Measurements from ENCODE around the gene JAZF1. TPM values are rescaled to one million over a fixed set of nuclear protein-coding genes. Genes with fewer than 3 reads are reported as not detected.
A peak's percentile ranks its signal among the peaks of the same experiment; 100 is the strongest.

JAZF1 gene
- total and polyA plus RNA-seq, 4 experiments from 2014 or later = 3.7 to 8.3 (median 4.7) TPM

- peaks cover 8% of the 10 kb centered on the region for H3K4me1 ChIP-seq (ENCODE audit: insufficient read depth, low read length)
- ChIA-PET POLR2A (ENCODE audit: partially characterized antibody) (no interaction called here), CTCF (ENCODE audit: partially characterized antibody) (interaction anchor here (1.1 kb wide), 1 partner anchor 10 kb away, joined by 3 read pairs; no protein-coding TSS in a partner anchor)
- H3K9me3 ChIP-seq (ENCODE audit: control insufficient read depth in 1 of 2, low read length in 2 of 2) = no peaks in the 10 kb centered on the region
- H3K36me3 Mint-ChIP-seq = peaks cover 7 to 39% of the 10 kb centered on the region in 2 donors
- H3K4me1 Mint-ChIP-seq = peaks cover 14 to 19% (median 15%) of the 10 kb centered on the region in 4 donors
- intact Hi-C loops (cut with micrococcal nuclease) = no loop called here
- H3K27ac ChIP-seq (ENCODE audit: low read depth, low read length) = no peak overlapping the region
- peak overlapping the region in 3 of 7 donors; percentile 3 to 54 (median 12) for H3K27ac Mint-ChIP-seq
- no peaks in the 10 kb centered on the region for H3K36me3 ChIP-seq (ENCODE audit: insufficient read depth, low read length)
- no peaks in the 10 kb centered on the region for H3K9me3 Mint-ChIP-seq
- H3K4me3 ChIP-seq (ENCODE audit: low read length in 2 of 2) = no peak overlapping the region
- H3K27me3 ChIP-seq (ENCODE audit: insufficient read depth, low read length) = no peaks in the 10 kb centered on the region
- DNase-seq = no peak
- H3K27me3 Mint-ChIP-seq = no peaks in the 10 kb centered on the region
- no peak overlapping the region for H3K4me3 Mint-ChIP-seq
Measured at GRCh38 chr7:27835376-27835775, 345.2 kb downstream of the JAZF1 start.

- H3K4me1 Mint-ChIP-seq = peaks cover 3 to 10% (median 8%) of the 10 kb centered on the region in 4 donors
- CTCF ChIA-PET (ENCODE audit: partially characterized antibody) = interaction anchor here (1.1 kb wide), 1 partner anchor 9 kb away, joined by 3 read pairs; no protein-coding TSS in a partner anchor
- DNase-seq = no peak
- no peak overlapping the region for H3K27ac ChIP-seq (ENCODE audit: low read depth, low read length)
- H3K27me3 Mint-ChIP-seq = no peaks in the 10 kb centered on the region
- no peaks in the 10 kb centered on the region for H3K27me3 ChIP-seq (ENCODE audit: insufficient read depth, low read length)
- no peaks in the 10 kb centered on the region for H3K9me3 Mint-ChIP-seq
- H3K36me3 ChIP-seq (ENCODE audit: insufficient read depth, low read length) = no peaks in the 10 kb centered on the region
- intact Hi-C loops (cut with micrococcal nuclease) = no loop called here
- no peak overlapping the region for H3K4me3 Mint-ChIP-seq
- H3K36me3 Mint-ChIP-seq = peaks cover 7 to 43% of the 10 kb centered on the region in 2 donors
- H3K27ac Mint-ChIP-seq = peak overlapping the region in 3 of 7 donors; percentile 22 to 62 (median 36)
- POLR2A ChIA-PET (ENCODE audit: partially characterized antibody) = interaction anchor here (1.0 kb wide), 1 partner anchor 13 kb away, joined by 3 read pairs; no protein-coding TSS in a partner anchor
- no peak overlapping the region for H3K4me3 ChIP-seq (ENCODE audit: low read length in 2 of 2)
- H3K9me3 ChIP-seq (ENCODE audit: control insufficient read depth in 1 of 2, low read length in 2 of 2) = no peaks in the 10 kb centered on the region
- no peaks in the 10 kb centered on the region for H3K4me1 ChIP-seq (ENCODE audit: insufficient read depth, low read length)
Measured at GRCh38 chr7:27834179-27834921, 346.2 kb downstream of the JAZF1 start.

DNA sequence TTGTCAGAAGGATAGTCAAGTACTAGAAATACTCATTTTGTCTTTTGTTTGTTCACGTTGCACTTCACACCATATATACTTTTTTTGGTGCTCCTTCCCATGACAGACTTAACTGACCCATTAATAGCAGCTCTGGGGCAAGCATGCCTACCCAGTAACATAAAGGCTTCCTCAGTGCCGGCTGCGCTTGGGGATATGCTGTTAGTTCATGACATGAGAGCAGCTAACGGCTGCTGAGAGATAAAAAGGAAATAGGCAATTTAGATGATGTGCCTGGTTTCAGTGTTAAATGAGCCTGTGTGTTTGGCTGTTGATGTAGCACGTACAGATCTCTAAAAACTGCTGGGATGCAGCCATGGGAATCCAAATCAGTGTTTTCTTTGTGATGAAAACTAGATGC, 354.2 kb downstream of the JAZF1 start:
- Mint-ChIP-seq H3K4me3 (no peak overlapping the region), H3K27me3 (no peaks in the 10 kb centered on the region), H3K36me3 (peaks cover 31 to 69% of the 10 kb centered on the region in 2 donors), H3K27ac (peak overlapping the region in 1 of 7 donors; percentile 7), H3K4me1 (peaks cover 0 to 3% (median 2%) of the 10 kb centered on the region in 4 donors), H3K9me3 (no peaks in the 10 kb centered on the region)
- H3K4me1 ChIP-seq (ENCODE audit: insufficient read depth, low read length) = no peaks in the 10 kb centered on the region
- POLR2A ChIA-PET (ENCODE audit: partially characterized antibody) = interaction anchor here (1.4 kb wide), 1 partner anchor 14 kb away, joined by 3 read pairs; no protein-coding TSS in a partner anchor
- no peaks in the 10 kb centered on the region for H3K27me3 ChIP-seq (ENCODE audit: insufficient read depth, low read length)
- CTCF ChIA-PET (ENCODE audit: partially characterized antibody) = interaction anchor here (1.1 kb wide), 1 partner anchor 9 kb away, joined by 3 read pairs; no protein-coding TSS in a partner anchor
- no peak for DNase-seq
- intact Hi-C loops (cut with micrococcal nuclease) = no loop called here
- H3K9me3 ChIP-seq (ENCODE audit: control insufficient read depth in 1 of 2, low read length in 2 of 2) = no peaks in the 10 kb centered on the region
- no peak overlapping the region for H3K27ac ChIP-seq (ENCODE audit: low read depth, low read length)
- H3K36me3 ChIP-seq (ENCODE audit: insufficient read depth, low read length) = peaks cover 14% of the 10 kb centered on the region
- H3K4me3 ChIP-seq (ENCODE audit: low read length in 2 of 2) = no peak overlapping the region

- no peak overlapping the region for H3K4me3 ChIP-seq (ENCODE audit: low read length in 2 of 2)
- Mint-ChIP-seq H3K4me1 (peaks cover 0 to 3% (median 2%) of the 10 kb centered on the region in 4 donors), H3K9me3 (no peaks in the 10 kb centered on the region), H3K36me3 (peaks cover 29 to 65% of the 10 kb centered on the region in 2 donors), H3K27ac (peak overlapping the region in 1 of 7 donors; percentile 47), H3K4me3 (no peak overlapping the region), H3K27me3 (no peaks in the 10 kb centered on the region)
- DNase-seq = no peak
- no peaks in the 10 kb centered on the region for H3K4me1 ChIP-seq (ENCODE audit: insufficient read depth, low read length)
- H3K9me3 ChIP-seq (ENCODE audit: control insufficient read depth in 1 of 2, low read length in 2 of 2) = no peaks in the 10 kb centered on the region
- intact Hi-C loops (cut with micrococcal nuclease) = no loop called here
- no peak overlapping the region for H3K27ac ChIP-seq (ENCODE audit: low read depth, low read length)
- peaks cover 14% of the 10 kb centered on the region for H3K36me3 ChIP-seq (ENCODE audit: insufficient read depth, low read length)
- ChIA-PET POLR2A (ENCODE audit: partially characterized antibody) (interaction anchor here (1.4 kb wide), 1 partner anchor 14 kb away, joined by 3 read pairs; no protein-coding TSS in a partner anchor), CTCF (ENCODE audit: partially characterized antibody) (interaction anchor here (1.1 kb wide), 1 partner anchor 9 kb away, joined by 3 read pairs; no protein-coding TSS in a partner anchor)
- H3K27me3 ChIP-seq (ENCODE audit: insufficient read depth, low read length) = no peaks in the 10 kb centered on the region
Measured at GRCh38 chr7:27825891-27826290, 354.7 kb downstream of the JAZF1 start.

DNA sequence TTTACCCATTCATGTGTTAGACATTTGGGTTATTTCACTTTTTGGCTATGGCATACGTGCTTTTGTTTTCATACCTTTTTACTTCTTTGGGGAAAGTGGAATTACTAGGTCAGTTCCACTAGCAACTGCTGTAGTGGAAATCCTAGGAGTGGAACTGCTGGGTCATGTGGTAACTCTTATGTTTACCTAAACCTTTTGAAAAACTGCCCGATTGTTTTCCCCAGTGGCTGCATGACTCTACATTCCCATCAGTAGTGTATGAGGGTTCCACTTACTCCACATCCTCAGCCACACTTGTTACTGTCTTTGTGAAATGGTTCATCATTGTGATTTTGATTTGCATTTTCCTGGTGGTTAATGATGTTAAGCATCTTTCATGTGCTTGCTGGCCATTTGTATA, 358.4 kb downstream of the JAZF1 start:
- Mint-ChIP-seq H3K36me3 (peaks cover 27 to 57% of the 10 kb centered on the region in 2 donors), H3K9me3 (no peaks in the 10 kb centered on the region), H3K4me1 (peaks cover 0 to 4% (median under 1%) of the 10 kb centered on the region in 4 donors), H3K27ac (no peak overlapping the region), H3K4me3 (no peak overlapping the region), H3K27me3 (no peaks in the 10 kb centered on the region)
- DNase-seq = no peak
- Histone ChIP-seq H3K9me3 (ENCODE audit: control insufficient read depth in 1 of 2, low read length in 2 of 2) (no peaks in the 10 kb centered on the region), H3K36me3 (ENCODE audit: insufficient read depth, low read length) (peaks cover 24% of the 10 kb centered on the region), H3K4me1 (ENCODE audit: insufficient read depth, low read length) (no peaks in the 10 kb centered on the region), H3K4me3 (ENCODE audit: low read length in 2 of 2) (no peak overlapping the region), H3K27ac (ENCODE audit: low read depth, low read length) (no peak overlapping the region), H3K27me3 (ENCODE audit: insufficient read depth, low read length) (no peaks in the 10 kb centered on the region)
- ChIA-PET CTCF (ENCODE audit: partially characterized antibody) (no interaction called here), POLR2A (ENCODE audit: partially characterized antibody) (interaction anchor here (1.6 kb wide), 1 partner anchor 12 kb away, joined by 3 read pairs; no protein-coding TSS in a partner anchor)
- intact Hi-C loops (cut with micrococcal nuclease) = no loop called here

- no peak for DNase-seq
- Mint-ChIP-seq H3K4me3 (no peak overlapping the region), H3K27me3 (no peaks in the 10 kb centered on the region), H3K4me1 (peaks cover 5 to 24% (median 10%) of the 10 kb centered on the region in 4 donors), H3K9me3 (no peaks in the 10 kb centered on the region), H3K36me3 (peaks cover 28 to 56% of the 10 kb centered on the region in 2 donors), H3K27ac (no peak overlapping the region)
- ChIA-PET CTCF (ENCODE audit: partially characterized antibody) (interaction anchor here (0.8 kb wide), 1 partner anchor 207 kb away, joined by 3 read pairs; no protein-coding TSS in a partner anchor), POLR2A (ENCODE audit: partially characterized antibody) (no interaction called here)
- intact Hi-C loops (cut with micrococcal nuclease) = loop anchor here (10.0 kb wide), 1 partner anchor 212 kb away; no protein-coding TSS in a partner anchor
- Histone ChIP-seq H3K27ac (ENCODE audit: low read depth, low read length) (no peak overlapping the region), H3K4me1 (ENCODE audit: insufficient read depth, low read length) (no peaks in the 10 kb centered on the region), H3K27me3 (ENCODE audit: insufficient read depth, low read length) (no peaks in the 10 kb centered on the region), H3K36me3 (ENCODE audit: insufficient read depth, low read length) (peaks cover 5% of the 10 kb centered on the region), H3K9me3 (ENCODE audit: control insufficient read depth in 1 of 2, low read length in 2 of 2) (no peaks in the 10 kb centered on the region), H3K4me3 (ENCODE audit: low read length in 2 of 2) (no peak overlapping the region)
Measured at GRCh38 chr7:27812706-27813105, 367.9 kb downstream of the JAZF1 start.

DNA sequence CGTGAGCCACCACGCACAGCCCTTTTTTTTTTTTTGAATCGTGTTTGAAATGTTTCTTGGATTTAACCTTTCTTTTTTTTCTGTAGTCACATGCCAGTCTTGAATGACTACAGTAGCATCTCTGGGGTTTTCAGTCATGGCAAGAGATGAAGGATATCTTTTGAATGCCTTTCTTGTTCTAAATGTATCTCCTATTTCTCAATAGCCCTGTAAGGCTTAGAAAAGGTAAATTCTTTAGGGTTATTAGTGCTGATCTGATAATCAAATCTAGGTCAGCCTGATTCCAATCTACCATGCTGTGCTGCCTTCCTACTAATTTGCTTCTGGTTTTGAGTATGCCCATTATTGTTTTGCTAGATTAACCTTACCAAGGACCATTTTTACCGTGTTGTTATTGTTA, 370.4 kb downstream of the JAZF1 start:
- H3K4me3 ChIP-seq (ENCODE audit: low read length in 2 of 2) = no peak overlapping the region
- DNase-seq = no peak
- no peak overlapping the region for H3K27ac ChIP-seq (ENCODE audit: low read depth, low read length)
- no peaks in the 10 kb centered on the region for H3K27me3 ChIP-seq (ENCODE audit: insufficient read depth, low read length)
- Mint-ChIP-seq H3K4me1 (peaks cover 5 to 28% (median 14%) of the 10 kb centered on the region in 4 donors), H3K4me3 (no peak overlapping the region), H3K27ac (no peak overlapping the region), H3K27me3 (no peaks in the 10 kb centered on the region), H3K36me3 (peaks cover 25 to 47% of the 10 kb centered on the region in 2 donors), H3K9me3 (no peaks in the 10 kb centered on the region)
- no peaks in the 10 kb centered on the region for H3K9me3 ChIP-seq (ENCODE audit: control insufficient read depth in 1 of 2, low read length in 2 of 2)
- intact Hi-C loops (cut with micrococcal nuclease) = loop anchor here (10.0 kb wide), 1 partner anchor 215 kb away; no protein-coding TSS in a partner anchor
- peaks cover 5% of the 10 kb centered on the region for H3K36me3 ChIP-seq (ENCODE audit: insufficient read depth, low read length)
- ChIA-PET POLR2A (ENCODE audit: partially characterized antibody) (no interaction called here), CTCF (ENCODE audit: partially characterized antibody) (no interaction called here)
- no peaks in the 10 kb centered on the region for H3K4me1 ChIP-seq (ENCODE audit: insufficient read depth, low read length)

Data from CD4-positive, alpha-beta memory T cell (primary cell).